ENCODE data around the gene TRIM67.
"Not testable (repeated sequence)": the region's sequence is repeated elsewhere in the genome, so short reads cannot be mapped to it uniquely, and the experiment has no call there.

TRIM67 gene

DNA sequence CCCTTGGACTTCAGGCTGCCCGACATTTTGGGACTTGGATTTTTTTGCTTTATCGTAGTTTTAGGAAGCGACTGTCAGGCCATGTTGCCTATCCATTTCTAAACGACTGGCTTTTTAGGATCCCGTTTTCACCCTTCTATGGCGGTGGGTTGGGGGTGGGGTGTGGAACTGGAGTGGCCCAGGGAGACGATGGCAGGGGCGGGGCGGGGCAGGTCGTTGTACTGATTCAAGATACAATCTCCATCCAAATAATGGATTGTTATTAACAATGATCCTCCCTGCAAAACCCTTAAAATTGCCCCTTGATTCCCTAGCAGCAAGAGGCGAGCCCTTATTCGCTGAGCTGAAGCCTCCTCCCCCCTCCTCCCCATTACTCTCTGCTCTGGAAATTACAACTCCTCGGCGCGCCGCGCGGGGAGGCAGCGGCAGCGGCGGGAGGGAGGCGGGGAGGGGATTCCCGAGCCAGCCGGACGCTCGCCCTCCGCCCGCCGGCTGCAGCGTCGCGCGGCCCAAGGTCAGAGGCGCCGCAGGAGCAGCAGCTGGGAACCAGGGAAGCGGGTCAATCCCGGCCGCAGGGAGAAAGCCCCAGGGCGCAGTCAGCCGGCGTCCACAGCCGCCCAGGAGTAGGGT, at the start of gene TRIM67:
TSS of gene TRIM67 (plus strand) at position 392 of the 630 bp plus-strand sequence. CDS start 912 bp downstream, outside the sequence.
- no peak for DNase-seq

DNA sequence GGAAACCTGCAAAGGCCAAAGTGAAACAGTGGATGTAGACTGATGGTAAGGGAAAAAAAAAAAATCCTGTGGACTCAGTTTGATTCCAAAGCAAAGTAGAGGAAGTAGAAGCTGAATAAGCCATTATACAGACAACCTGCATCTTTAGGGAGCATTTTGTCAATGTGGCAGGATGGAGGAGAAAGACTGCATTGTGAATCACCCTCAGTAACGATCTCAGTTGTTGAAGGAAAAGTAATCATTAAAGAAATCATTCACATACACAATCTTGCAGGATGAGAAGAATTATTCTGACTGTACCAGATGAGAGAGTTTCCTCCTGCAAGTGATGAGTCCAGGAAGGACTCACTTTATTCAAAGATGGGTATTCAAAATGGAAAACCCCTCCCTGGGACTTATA, 45.1 kb upstream of the TRIM67 start:
- no peak for DNase-seq

DNA sequence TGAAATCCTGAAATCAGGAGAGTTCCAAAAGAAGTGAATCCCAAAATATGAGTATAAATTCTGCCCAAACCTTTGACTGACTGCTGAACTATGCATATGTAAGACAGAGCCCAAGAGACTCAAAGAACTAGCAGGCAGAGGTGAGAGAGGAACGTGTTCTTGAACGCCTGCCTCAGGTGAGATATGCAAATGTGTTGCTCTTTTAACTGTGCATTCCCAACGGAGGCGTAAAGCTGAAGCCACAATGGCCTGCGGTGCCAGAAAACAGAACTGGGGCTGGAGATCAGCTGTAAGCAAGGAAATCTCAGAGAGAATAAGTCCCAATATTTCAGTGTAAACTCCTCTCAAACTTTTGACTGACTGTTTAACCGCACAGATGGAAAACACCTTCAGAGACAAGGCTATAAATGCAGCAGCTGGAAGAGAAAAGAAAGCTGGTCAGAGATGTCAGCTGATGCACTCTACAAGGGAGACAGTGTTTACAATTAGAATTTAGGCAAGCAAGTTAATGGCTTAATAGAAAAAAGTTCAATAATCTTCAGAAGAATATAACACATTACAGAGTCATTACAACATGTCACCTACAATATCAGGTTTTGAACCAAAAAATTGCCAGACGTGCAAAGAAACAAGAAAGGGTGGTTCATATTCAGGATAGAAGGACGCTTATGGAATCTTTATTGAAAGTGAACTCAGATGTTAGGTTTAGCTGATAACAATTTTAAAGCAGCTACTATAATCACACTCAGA, 43.0 kb upstream of the TRIM67 start:
- DNase-seq: no peak

DNA sequence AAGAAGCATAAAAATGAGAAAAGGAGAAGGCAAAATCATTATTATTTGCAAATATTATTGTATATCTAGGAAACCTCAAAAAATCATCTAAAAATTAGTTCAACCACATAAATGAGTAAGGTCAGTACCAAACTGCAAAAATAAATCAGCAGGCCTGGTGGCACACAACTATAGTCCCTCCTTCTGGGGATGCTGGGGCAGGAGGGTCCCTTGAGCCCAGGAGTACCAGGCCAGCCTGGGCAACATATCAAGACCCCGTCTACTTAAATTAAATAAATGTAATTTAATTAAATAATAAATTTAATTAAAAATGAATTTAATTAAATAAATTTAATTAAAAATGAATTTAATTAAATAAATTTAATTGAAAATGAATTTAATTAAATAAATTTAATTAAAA, 40.3 kb upstream of the TRIM67 start:
- DNase-seq: no peak

DNA sequence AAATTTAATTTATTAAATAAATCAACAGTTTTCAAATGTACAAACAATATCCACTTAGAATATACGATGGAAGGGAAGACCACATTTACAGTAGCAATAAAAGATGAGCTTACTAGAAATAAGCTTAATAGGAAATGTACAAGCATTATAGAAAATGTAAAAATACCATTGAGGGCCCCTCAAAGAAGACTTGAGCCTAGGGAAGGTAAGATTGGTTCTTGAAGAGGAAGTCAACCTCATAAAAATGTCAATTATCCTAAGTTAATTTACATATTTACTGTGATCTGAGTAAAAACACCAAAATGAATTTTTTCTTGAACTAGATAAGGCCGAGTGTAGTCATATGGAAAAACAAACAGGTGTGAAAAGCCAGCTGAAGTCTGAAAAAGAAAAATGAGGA, 39.7 kb upstream of the TRIM67 start:
- DNase-seq: no peak

DNA sequence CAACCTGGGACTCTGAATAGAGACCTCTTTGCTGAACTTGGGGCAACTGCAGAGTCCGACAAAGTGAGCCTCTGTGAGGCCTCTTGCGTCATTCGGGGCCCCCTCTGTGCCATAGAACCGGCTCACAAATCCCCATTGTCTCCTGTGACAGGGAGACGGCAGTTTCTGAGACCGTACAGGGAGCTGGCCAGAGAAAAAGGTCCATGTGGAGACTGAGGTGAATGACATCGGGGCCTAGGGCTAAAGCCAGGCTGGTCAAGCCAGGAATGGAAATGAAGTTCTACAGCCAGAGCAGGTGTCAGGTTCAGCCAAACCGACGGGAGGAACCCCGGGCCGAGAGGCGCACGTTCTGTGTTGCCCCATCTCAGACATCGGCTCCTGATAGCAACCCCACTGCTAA, 37.1 kb upstream of the TRIM67 start:
- no peak for DNase-seq

DNA sequence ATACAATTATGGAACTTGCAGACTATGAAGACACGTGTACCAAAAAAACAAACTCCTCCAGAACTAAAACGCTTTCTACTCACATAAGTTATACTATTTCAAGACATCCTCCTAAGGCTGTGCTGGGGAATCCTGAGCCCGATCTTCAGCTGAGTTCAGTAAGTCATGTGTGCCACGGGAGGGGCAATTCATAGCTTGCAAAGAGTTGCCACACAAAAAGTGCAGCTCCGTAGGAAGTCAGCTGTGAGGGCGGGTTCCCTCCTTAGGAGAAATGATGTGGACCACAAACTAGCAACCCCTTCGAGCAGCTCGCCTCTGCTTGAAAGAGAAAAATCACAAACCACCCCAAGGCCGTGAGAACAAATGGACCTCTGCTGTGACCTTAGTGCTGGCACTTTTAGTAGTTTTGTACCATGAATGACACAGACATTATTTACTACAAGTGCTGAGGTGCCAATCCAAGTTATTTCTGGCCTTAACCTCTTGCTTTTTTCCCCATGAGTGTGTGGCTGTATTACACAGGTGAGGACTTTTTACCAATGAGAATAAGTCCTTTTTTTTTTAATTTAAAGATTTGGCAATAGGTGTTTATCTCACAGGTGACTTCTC, 35.8 kb upstream of the TRIM67 start:
- no peak for DNase-seq

DNA sequence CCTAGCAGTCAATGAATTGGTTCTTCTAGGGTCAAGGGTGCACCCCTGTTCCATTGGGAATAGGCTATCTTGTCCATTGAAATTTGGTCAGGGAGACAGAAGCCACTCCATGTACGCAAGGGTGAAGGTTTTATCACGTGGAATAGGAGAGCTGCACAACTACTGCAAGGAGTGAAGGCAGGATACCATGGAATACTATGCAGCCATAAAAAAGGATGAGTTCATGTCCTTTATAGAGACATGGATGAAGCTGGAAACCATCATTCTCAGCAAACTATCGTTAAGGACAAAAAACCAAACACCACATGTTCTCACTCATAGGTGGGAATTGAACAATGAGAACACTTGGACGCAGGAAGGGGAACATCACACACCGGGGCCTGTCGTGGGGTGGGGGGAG, 34.8 kb upstream of the TRIM67 start:
- not testable (repeated sequence) for DNase-seq

DNA sequence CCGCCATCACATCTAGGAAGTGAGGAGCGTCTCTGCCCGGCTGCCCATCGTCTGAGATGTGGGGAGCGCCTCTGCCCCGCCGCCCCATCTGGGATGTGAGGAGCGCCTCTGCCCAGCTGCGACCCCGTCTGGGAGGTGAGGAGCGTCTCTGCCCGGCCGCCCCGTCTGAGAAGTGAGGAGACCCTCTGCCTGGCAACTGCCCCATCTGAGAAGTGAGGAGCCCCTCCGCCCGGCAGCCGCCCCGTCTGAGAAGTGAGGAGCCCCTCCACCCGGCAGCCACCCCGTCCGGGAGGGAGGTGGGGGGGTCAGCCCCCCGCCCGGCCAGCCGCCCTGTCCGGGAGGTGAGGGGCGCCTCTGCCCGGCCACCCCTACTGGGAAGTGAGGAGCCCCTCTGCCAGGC, 33.4 kb upstream of the TRIM67 start:
- not testable (repeated sequence) for DNase-seq

DNA sequence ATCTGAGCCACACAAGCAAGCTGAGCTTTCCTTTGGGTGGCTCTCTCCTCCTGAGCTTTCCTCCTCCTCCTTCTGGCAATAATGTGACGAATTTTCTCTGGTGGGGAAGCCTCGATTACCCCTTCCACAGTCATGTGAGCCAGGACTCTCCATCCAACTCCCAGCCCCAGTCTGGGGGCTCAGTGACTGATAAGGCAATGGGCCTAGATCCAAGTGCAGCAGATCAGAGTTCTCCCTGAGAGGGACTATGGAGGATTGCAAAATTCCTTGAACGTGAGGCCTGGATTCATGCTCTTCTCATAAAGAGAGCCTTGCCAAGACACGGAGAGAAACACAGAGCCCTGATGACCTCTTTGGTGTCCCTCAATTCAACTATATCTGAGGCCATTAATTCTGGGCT, 31.3 kb upstream of the TRIM67 start:
- no peak for DNase-seq

DNA sequence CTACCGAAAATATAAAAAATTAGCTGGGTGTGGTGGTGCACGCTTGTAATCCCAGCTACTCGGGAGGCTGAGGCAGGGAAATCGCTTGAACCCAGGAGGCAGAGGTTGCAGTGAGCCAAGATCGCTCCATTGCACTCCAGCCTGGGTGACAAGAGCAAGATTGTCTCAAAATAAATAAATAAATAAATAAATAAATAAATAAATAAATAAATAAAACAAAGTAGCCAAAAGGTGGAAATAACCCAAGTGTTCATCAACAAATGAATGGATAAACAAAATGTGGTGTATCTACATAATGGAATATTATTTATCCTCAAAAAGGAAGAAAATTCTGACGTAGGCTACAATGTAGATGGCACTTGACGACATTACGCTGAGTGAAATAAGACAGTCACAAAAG, 29.3 kb upstream of the TRIM67 start:
- DNase-seq: not testable (repeated sequence)

DNA sequence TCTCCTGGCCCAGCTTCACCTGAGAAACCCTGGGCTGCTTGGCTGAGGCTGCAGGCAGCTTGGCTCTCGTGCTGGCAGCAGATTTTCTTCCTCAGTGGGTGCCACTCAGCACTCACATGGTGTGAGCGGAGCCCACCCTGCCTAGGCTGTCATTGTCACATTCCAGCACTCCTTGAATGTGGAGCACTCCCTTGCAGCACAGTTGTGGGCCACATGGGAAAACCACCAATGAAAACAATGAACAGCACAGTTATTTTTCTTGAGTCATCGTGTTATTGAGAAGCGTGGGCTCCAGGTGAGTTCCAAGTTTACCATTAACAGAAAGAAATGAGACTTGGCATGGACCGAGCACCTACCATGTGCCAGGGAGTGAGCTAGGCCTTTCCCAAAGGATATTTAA, 27.2 kb upstream of the TRIM67 start:
- DNase-seq: no peak

DNA sequence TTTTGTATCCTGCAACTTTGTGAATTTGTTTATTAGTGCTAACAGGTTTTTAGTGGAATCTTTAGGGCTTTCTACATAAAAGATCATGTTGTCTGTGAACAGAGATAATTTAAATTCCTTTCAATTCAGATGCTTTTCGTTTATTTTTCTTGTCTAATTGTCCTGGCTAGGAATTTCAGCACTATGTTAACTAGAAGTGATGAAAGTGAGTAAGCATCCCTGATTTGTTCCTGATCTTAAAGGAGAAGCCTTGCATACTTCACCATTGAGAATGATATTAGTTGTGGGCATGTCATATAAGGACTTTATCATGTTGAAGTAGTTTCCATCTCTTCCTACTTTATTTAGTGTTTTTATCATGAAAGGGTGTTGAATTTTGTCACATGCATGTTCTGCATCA, 23.6 kb upstream of the TRIM67 start:
- no peak for DNase-seq

DNA sequence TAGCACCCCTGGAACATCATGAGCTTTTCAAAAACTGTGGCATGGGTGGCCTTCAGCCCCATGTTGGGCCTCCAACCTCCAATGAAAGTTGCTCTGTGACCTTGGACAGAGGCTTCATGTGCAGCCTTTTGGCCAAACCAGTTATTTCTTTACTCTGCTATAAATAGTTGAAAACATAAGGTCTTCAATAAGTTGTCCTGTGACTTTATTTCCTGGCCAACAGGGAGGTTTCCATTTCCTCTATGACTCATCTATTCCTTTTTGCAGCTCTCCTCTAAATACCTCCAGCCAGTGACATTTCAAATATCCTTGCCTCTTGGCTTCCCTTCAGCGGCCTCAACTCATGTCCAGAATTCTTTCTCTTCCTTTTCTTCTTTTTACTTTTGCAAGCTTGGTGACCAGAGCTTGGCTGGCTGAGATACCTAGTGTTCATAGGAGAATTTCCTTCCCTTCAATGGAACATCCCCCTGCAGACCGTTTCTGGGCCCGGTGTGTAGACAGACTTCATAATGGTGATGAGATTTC, 22.7 kb upstream of the TRIM67 start:
- DNase-seq: no peak

DNA sequence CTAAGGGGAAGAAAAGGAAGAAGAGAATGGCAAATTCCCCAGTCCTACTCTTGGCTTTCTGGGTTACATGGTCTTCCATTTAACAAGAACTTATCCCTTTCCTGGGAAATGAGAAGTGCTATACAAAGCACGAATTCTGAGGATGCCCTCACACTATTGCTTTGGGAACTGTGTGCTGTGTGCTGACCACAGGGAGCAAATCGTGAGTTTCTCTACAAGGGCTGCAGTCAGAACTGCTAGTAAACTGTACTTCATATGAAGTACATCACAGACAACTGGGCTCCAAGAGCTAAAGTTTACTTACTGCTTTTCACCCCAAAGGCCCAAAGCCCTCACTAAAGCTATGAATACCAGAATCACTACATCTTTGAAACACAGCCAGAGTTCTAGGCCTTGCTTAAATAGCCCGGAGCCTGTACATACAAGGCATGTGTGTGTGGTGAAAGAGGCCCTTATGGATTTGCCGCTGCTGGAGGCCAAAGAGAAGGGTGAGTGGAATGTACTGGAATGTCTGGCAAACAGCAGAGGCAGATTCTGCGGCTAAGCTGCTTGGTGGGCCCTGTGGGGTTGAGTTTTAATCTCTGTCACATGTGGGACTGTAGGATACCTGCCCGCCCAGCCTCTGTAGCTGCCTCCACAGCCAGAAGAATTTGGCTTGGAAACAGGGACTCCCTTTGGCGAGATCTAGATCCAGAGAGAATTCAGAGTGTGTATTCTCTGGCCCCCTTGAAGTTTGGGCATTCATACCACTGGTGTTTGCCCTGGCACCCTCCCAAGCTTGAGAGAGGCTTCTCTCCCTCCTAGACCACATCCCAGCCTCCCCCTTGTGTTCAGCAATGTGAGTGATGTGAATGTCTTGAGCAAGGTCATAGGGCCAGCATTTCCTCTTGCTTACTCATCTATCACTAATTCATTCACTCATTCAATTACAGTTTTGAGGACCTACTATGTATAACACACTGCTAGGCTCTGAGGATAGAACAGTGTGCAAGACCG, 21.9 kb upstream of the TRIM67 start:
- no peak for DNase-seq

DNA sequence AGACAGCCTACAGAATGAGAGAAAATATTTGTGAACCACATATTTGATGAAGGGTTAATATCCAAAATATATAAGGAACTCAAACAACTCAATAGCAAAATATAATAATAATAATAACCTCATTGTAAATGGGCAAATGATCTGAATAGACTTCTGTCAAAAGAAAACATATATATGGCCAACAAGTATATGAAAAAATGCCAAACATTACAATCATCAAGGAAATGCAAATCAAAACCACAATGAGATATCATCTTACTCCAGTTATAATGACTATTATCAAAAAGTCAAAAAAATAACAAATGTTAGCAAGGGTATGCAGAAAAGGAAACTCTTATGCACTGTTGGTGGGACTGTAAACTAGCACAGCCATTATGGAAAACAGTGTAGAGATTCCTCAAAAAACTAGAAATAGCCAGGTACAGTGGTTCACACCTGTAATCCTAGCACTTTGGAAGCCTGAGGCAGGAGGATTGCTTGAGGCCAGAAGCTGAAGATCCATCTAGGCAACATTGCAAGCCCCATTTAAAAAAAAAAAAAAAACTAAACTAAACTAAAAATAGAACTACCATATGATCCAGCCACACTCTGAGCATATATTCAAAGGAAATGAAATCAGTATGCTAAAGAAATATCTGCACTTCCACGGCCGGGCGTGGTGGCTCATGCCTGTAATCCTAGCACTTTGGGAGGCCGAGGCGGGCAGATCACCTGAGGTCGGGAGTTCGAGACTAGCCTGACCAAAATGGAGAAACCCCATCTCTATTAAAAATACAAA, 17.3 kb upstream of the TRIM67 start:
- DNase-seq: no peak

DNA sequence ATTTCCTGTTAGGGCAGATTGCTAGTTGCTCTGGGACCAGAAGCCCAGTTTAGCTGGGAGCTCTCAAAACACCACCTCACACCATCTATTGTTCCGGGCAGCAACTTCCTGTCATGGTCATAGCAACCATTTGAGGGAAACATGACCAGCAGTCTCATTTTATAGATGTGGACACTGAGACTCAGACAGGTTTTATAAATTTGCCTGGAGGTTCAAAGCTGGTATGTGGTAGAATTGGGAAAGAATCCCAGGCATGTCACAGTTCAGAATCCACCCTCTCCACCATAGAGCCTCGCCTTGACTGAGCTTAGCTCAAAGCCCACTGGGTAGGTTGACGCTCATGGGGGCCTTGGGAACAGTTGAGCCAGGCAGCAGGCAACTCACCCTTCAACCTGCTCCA, 14.0 kb upstream of the TRIM67 start:
- DNase-seq: no peak

DNA sequence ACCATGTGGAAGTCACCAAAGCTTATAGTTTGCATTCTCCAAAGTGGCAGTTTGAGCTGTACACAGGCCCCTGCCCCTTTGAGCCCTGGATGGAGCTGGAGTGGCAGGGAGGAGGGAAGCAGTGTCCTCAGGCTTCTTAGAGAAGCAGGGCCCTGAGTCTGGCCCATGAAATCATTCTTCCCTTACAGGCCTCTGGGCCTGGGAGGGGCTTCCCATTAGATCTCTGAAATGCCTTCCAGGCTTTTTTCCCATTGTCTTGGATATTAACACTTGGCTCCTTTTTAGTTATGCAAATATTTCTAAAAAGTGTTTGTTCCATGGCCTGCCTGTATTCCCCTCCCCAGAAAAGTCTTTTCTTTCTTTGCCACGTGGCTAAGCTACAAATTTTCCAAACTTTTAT, 10.0 kb upstream of the TRIM67 start:
- no peak for DNase-seq

DNA sequence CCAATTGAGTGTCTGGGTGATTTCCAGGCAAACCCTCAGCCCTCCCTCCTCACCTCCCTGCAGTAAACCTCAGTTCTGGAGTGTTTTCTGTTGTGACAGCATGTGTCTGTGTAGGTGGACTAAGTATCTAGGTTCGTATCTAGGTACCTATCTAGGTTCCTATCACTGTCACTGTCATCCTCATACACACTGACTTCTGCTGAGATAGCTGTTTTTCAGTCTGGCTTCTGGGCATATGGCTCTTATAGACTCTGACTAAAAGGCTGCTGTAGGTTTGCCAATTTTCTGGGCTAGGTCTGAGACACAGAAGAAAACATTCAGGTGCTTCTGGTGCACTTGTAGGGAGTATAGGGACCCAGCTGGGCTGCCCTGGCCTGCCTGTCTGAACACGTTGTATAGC, 8.1 kb upstream of the TRIM67 start:
- no peak for DNase-seq

DNA sequence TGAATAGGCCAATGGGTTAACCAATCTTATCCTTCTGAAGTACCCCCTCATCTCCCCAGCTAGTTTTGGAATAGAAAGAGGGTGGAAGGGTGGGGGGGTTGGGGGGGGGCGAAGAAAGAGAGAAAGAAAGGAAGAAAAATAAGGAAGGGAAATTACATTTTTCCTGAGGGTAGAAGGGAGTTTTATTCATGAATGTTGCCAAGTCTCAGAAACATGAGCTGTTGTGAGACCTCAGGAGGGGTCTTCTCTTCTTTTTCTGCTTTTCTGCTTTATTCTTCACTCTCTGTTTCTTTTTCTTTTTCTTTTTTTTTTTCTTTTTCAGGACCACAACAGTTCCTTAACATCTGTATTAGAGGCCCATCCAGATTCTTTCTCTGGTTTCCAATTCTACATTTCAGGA, 6.0 kb upstream of the TRIM67 start:
- DNase-seq: no peak

DNA sequence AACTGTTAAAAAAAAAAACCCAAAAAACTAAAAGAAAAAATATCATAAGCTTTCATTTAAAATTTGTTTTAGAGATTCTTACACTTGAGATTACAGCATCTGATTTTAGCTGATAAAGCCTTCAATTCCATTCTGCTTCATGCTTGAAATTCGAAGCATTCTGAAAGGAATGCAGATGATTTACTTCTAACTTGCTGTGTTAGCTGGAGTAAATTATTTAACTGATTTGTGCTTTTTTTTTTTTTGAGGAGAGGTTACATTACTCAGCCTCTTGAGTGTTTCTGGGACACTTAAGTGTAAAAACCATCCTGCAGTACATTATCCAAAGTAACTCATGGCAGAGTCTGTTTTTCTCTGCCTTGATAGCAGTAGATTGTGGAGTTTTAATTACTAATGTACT, 4.5 kb upstream of the TRIM67 start:
- no peak for DNase-seq

DNA sequence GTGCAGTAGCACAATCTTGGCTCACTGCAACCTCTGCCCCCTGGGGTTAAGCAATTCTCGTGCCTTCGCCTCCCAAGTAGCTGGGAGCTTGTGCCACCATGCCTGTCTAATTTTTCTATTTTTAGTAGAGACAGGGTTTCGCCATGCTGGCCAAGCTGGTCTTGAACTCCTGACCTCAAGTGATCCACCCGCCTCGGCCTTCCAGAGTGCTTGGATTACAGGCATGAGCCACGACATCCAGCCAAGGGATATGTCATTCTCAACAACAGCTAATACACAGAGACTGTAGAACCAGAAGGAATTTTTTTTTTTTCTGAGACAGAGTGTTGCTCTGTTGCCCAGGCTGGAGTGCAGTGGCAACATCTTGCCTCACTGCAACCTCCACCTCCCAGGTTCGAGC, 3.7 kb upstream of the TRIM67 start:
- not testable (repeated sequence) for DNase-seq
